ENCODE results near the gene NOP53.
A peak's percentile ranks its signal among the peaks of the same experiment; 100 is the strongest.

DNA sequence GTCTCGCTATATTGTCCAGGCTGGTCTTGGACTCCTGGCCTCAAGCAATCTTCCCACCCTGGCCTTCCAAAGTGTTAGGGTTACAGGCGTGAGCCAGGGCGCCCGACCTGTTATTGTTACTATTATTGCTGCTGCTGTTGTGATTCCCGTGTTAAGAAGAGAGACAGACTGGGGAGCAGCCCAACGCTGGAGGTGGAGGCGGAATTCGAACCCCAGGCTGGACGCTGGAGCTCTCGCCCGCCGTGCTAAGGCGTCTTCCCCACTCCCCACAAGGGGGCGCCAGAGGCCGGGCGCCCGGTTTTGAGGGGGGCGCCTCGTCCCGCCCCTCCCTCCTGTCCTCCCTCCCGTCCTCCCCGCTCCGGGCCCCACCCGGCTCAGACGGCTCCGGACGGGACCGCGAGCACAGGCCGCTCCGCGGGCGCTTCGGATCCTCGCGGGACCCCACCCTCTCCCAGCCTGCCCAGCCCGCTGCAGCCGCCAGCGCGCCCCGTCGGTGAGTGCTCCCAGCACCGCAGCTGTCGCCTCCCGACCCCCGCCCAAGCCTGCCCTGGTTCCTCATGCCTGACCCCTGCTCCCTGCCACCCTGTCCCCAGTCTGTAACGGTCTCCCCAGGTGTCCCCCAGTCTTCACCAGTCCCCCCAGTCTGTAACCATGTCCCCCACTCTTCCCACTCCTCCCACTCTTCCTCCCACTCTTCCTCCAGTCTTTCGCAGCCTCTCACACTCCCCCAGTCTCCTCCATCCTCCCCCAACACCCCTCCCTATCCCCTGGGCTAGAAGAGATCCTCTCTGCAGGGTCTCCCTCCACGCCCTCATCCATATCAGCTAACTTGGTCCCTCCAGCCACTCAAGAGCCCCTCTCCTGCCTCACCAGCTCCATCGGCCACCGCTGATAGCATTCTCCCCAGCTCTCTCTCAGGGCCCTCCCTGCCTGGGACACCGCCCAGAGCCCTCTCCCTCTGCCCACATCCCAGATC, 32.0 kb upstream of the NOP53 start, which contains the start of gene EHD2:
- TF ChIP-seq CTCF (conservative IDR thresholded peaks at IDR 0.05; ENCODE audit: low read depth, low read length) (peak; percentile 97), CEBPB (IDR thresholded peaks at IDR 0.05; ENCODE audit: low read depth, low read length) (no peak), POLR2A (IDR thresholded peaks at IDR 0.05; ENCODE audit: low read depth, low read length) (peak; percentile 93), USF2 (IDR thresholded peaks at IDR 0.05; ENCODE audit: low read depth, low read length) (no peak)

Data from IMR-90 (cell line).